WERI-Rb-1 (cell line): Measurements from ENCODE around the gene PTPN6.

Experiments
- DNase-seq: peaks from one replicate; pipeline ENCODE4 v3.0.0-alpha.2; 2020
- H3K27ac ChIP-seq: fragments of 250-450 bp; sonication (Bioruptor Pico); 2 replicates; pipeline ENCODE4 v1.5.1; 2020; ENCODE audit warnings: mild to moderate bottlenecking, moderate library complexity
- H3K27me3 ChIP-seq: fragments of 250-450 bp; sonication (Bioruptor Pico); 2 replicates; pipeline ENCODE4 v1.5.1; 2021; ENCODE audit warnings: mild to moderate bottlenecking, low read depth, moderate library complexity; ENCODE audit not compliant: insufficient read depth, severe bottlenecking
- H3K36me3 ChIP-seq: fragments of 250-450 bp; sonication (Bioruptor Pico); 2 replicates; pipeline ENCODE4 v1.5.1; 2020; ENCODE audit warnings: mild to moderate bottlenecking, moderate library complexity
- H3K4me3 ChIP-seq: 2 replicates; pipeline ENCODE4 v1.5.1; 2011; ENCODE audit warnings: low read depth, mild to moderate bottlenecking, control low read depth, low read length
- H3K9me3 ChIP-seq: fragments of 250-450 bp; sonication (Bioruptor Pico); 2 replicates; pipeline ENCODE4 v1.5.1; 2021; ENCODE audit warnings: mild to moderate bottlenecking, moderate library complexity; ENCODE audit not compliant: severe bottlenecking
- TF ChIP-seq, protein P1 (sequence below): IDR thresholded peaks from 2 replicates; pipeline ENCODE4 v1.5.1; 2011; ENCODE audit warnings: low read depth, mild to moderate bottlenecking, control low read depth, inconsistent platforms, low read length

PTPN6 gene

DNA sequence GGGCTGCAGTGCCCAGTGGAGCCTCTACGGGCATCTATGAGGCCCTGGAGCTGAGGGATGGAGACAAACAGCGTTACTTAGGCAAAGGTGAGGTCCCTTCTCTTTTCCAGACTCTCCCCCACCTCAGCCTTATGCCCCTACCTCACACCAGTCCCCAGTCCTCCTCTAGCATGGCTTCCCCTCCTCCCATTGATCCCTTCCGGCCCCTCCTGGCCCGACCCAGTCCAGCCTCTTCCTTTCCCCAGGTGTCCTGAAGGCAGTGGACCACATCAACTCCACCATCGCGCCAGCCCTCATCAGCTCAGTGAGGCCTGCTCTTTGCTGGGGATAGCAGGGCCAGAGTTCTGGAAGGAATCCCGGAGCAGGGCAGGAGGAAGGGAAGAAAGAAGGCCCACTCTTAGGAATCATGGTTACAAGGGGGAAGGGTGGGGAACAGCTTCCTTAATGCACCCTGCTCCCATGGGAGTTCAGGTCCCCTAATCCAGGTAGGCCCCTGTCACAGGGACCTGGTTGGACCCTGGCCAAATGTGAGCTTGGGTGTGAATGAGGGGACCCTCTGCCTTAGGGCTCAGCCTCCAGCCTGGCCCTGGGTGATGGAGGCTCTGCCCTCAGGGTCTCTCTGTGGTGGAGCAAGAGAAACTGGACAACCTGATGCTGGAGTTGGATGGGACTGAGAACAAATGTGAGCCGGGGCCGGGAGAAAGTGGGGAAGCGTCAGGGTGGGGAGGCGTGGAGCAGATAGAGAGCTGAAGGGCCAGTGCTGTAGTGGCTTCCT lies 34.5 kb upstream of the PTPN6 start:
- H3K27ac ChIP-seq = peak overlapping the region; percentile 76; the same call in 1 of the 2 replicates
- H3K36me3 ChIP-seq = peaks cover 65% of the 10 kb centered on the region
- H3K4me3 ChIP-seq = peak overlapping the region; percentile 78

DNA sequence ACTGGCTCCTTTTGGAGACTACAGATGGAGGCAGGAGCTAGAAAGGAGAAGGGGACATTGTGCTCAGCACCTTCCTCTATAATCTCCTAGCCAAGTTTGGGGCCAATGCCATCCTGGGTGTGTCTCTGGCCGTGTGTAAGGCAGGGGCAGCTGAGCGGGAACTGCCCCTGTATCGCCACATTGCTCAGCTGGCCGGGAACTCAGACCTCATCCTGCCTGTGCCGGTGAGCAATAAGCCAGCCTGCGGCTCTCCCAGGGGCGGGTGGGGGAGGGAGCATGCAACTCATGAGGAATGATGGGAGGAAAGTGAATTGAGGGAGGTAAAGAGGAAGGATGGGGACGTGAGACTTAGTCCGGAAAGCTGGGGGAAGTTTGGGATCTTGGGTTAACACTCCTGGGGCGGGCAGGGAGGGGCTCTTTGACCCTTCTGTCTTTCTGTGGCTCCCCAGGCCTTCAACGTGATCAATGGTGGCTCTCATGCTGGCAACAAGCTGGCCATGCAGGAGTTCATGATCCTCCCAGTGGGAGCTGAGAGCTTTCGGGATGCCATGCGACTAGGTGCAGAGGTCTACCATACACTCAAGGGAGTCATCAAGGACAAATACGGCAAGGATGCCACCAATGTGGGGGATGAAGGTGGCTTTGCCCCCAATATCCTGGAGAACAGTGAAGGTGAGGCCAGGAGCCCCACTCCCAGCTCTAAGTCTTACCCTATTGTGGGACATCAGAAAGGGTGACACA lies 33.5 kb upstream of the PTPN6 start:
- no peaks in the 10 kb centered on the region for H3K9me3 ChIP-seq
- no peak overlapping the region for H3K4me3 ChIP-seq
- TF ChIP-seq, protein P1, sequence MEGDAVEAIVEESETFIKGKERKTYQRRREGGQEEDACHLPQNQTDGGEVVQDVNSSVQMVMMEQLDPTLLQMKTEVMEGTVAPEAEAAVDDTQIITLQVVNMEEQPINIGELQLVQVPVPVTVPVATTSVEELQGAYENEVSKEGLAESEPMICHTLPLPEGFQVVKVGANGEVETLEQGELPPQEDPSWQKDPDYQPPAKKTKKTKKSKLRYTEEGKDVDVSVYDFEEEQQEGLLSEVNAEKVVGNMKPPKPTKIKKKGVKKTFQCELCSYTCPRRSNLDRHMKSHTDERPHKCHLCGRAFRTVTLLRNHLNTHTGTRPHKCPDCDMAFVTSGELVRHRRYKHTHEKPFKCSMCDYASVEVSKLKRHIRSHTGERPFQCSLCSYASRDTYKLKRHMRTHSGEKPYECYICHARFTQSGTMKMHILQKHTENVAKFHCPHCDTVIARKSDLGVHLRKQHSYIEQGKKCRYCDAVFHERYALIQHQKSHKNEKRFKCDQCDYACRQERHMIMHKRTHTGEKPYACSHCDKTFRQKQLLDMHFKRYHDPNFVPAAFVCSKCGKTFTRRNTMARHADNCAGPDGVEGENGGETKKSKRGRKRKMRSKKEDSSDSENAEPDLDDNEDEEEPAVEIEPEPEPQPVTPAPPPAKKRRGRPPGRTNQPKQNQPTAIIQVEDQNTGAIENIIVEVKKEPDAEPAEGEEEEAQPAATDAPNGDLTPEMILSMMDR = no peak
- no peak overlapping the region for H3K27ac ChIP-seq
- no peak for DNase-seq
- H3K27me3 ChIP-seq = no peaks in the 10 kb centered on the region
- H3K36me3 ChIP-seq = peaks cover 75% of the 10 kb centered on the region

More for the DNA sequence above, 34.5 kb upstream of the PTPN6 start:
- Histone ChIP-seq H3K9me3 (no peaks in the 10 kb centered on the region), H3K27me3 (no peaks in the 10 kb centered on the region)
- DNase-seq = no peak
- TF ChIP-seq, protein P1 = no peak

DNA sequence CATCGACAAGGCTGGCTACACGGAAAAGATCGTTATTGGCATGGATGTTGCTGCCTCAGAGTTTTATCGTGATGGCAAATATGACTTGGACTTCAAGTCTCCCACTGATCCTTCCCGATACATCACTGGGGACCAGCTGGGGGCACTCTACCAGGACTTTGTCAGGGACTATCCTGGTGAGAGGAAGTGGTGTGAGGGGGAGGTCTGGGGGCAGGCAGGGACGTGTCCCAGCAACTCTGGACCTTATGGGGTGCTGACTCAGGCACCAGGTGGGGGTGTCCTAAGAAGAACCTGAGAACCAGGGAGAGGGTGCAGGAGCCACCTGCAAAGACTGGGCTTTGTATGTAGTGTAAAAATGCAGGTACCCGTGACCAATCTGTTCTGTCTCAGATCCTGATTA lies 31.6 kb upstream of the PTPN6 start:
- no peak for DNase-seq
- Histone ChIP-seq H3K27ac (peak overlapping the region; percentile 45), H3K27me3 (no peaks in the 10 kb centered on the region), H3K9me3 (no peaks in the 10 kb centered on the region), H3K4me3 (no peak overlapping the region), H3K36me3 (peaks cover 89% of the 10 kb centered on the region)
- TF ChIP-seq, protein P1 = peak; percentile 29; the same call in 1 of the 2 replicates

DNA sequence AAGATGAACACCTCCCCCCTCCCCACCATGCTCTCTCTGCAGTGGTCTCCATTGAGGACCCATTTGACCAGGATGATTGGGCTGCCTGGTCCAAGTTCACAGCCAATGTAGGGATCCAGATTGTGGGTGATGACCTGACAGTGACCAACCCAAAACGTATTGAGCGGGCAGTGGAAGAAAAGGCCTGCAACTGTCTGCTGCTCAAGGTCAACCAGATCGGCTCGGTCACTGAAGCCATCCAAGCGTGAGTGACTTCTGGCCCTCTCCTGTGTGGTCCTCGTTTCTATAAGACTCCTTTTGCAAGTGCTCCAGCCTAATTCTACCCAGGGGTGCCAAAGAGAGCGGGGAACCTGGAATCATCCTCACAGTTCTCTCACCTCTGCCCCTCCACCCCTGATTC lies 29.6 kb upstream of the PTPN6 start:
- TF ChIP-seq, protein P1 = no peak
- H3K4me3 ChIP-seq = no peak overlapping the region
- H3K9me3 ChIP-seq = no peaks in the 10 kb centered on the region
- DNase-seq = no peak
- H3K27ac ChIP-seq = no peak overlapping the region
- no peaks in the 10 kb centered on the region for H3K27me3 ChIP-seq
- H3K36me3 ChIP-seq = peaks cover 73% of the 10 kb centered on the region

DNA sequence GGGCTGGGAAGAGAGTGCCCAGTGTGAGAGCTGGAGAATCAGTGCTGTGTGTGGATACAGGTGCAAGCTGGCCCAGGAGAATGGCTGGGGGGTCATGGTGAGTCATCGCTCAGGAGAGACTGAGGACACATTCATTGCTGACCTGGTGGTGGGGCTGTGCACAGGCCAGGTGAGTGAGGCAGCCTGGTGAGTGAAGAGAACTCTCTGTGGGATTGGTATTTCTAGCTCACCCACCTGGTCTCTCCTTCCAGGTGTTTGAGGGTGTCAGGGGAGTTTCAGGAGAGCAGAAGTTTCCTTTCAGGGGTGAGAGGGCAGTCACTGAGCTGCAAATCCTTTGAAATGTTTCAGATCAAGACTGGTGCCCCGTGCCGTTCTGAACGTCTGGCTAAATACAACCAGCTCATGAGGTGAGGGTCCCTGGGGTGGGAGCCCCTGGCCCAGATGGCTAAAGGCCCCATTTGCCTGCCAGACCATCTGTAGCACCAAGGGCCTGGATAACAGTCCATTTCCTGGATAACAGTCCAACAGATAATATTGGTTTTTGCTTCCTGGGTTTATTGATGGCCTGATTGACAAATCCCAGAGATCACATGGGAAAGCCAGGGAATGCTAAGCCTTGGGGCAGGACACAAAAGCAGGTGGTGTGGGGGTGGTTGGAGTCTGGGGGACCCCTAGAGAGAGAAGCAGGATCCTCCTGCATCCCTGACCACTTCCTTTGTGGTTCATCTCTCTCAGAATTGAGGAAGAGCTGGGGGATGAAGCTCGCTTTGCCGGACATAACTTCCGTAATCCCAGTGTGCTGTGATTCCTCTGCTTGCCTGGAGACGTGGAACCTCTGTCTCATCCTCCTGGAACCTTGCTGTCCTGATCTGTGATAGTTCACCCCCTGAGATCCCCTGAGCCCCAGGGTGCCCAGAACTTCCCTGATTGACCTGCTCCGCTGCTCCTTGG lies 28.9 kb upstream of the PTPN6 start:
- Histone ChIP-seq H3K27me3 (no peaks in the 10 kb centered on the region), H3K9me3 (no peaks in the 10 kb centered on the region), H3K4me3 (no peak overlapping the region), H3K27ac (no peak overlapping the region), H3K36me3 (peaks cover 66% of the 10 kb centered on the region)
- no peak for DNase-seq
- TF ChIP-seq, protein P1 = no peak
